ENCODE measurements around the gene TAF11L11. TPM values are rescaled to one million over a fixed set of nuclear protein-coding genes. Genes with fewer than 3 reads are reported as not detected.
"Not testable (repeated sequence)": the region's sequence is repeated elsewhere in the genome, so short reads cannot be mapped to it uniquely, and the experiment has no call there.

Gene TAF11L11
- total RNA-seq, 2 donors from 2014 or later = not detected

GRCh38 chr5:17614872-17615605 lies 11.1 kb downstream of the TAF11L11 start:
- DNase-seq (ENCODE audit: low spot score) (no peak), ATAC-seq (ENCODE audit: insufficient number of reproducible peaks, low FRiP score, low read depth) (no peak)
- Histone ChIP-seq H3K27ac (no peak overlapping the region), H3K9me3 (no peaks in the 10 kb centered on the region), H3K36me3 (no peaks in the 10 kb centered on the region), H3K4me1 (ENCODE audit: control insufficient read depth in 1 of 2, low read depth in 2 of 2) (no peaks in the 10 kb centered on the region), H3K27me3 (replicated peaks; ENCODE audit: insufficient read depth) (no peaks in the 10 kb centered on the region), H3K4me3 (no peak overlapping the region)
- TF ChIP-seq, protein P1, sequence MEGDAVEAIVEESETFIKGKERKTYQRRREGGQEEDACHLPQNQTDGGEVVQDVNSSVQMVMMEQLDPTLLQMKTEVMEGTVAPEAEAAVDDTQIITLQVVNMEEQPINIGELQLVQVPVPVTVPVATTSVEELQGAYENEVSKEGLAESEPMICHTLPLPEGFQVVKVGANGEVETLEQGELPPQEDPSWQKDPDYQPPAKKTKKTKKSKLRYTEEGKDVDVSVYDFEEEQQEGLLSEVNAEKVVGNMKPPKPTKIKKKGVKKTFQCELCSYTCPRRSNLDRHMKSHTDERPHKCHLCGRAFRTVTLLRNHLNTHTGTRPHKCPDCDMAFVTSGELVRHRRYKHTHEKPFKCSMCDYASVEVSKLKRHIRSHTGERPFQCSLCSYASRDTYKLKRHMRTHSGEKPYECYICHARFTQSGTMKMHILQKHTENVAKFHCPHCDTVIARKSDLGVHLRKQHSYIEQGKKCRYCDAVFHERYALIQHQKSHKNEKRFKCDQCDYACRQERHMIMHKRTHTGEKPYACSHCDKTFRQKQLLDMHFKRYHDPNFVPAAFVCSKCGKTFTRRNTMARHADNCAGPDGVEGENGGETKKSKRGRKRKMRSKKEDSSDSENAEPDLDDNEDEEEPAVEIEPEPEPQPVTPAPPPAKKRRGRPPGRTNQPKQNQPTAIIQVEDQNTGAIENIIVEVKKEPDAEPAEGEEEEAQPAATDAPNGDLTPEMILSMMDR (IDR thresholded peaks at IDR 0.05) = no peak

GRCh38 chr5:17619354-17619753 lies 15.4 kb downstream of the TAF11L11 start:
- Histone ChIP-seq H3K9me3 (no peaks in the 10 kb centered on the region), H3K4me3 (no peak overlapping the region), H3K4me1 (ENCODE audit: control insufficient read depth in 1 of 2, low read depth in 2 of 2) (no peaks in the 10 kb centered on the region), H3K27me3 (replicated peaks; ENCODE audit: insufficient read depth) (no peaks in the 10 kb centered on the region), H3K27ac (no peak overlapping the region), H3K36me3 (no peaks in the 10 kb centered on the region)
- no peak for DNase-seq (ENCODE audit: low spot score)
- TF ChIP-seq, protein P1 (IDR thresholded peaks at IDR 0.05) = no peak
- ATAC-seq (ENCODE audit: insufficient number of reproducible peaks, low FRiP score, low read depth) = no peak

GRCh38 chr5:17620627-17621026 lies 16.6 kb downstream of the TAF11L11 start:
- Histone ChIP-seq H3K27ac (no peak overlapping the region), H3K4me1 (ENCODE audit: control insufficient read depth in 1 of 2, low read depth in 2 of 2) (no peaks in the 10 kb centered on the region), H3K4me3 (no peak overlapping the region), H3K36me3 (no peaks in the 10 kb centered on the region), H3K9me3 (no peaks in the 10 kb centered on the region), H3K27me3 (replicated peaks; ENCODE audit: insufficient read depth) (no peaks in the 10 kb centered on the region)
- no peak for ATAC-seq (ENCODE audit: insufficient number of reproducible peaks, low FRiP score, low read depth)
- no peak for DNase-seq (ENCODE audit: low spot score)
- TF ChIP-seq, protein P1 (IDR thresholded peaks at IDR 0.05) = no peak

GRCh38 chr5:17625686-17626085 lies 21.7 kb downstream of the TAF11L11 start:
- TF ChIP-seq, protein P1 (IDR thresholded peaks at IDR 0.05) = no peak
- Histone ChIP-seq H3K4me3 (no peak overlapping the region), H3K9me3 (no peaks in the 10 kb centered on the region), H3K27ac (no peak overlapping the region), H3K27me3 (replicated peaks; ENCODE audit: insufficient read depth) (no peaks in the 10 kb centered on the region), H3K36me3 (no peaks in the 10 kb centered on the region), H3K4me1 (ENCODE audit: control insufficient read depth in 1 of 2, low read depth in 2 of 2) (no peaks in the 10 kb centered on the region)
- ATAC-seq (ENCODE audit: insufficient number of reproducible peaks, low FRiP score, low read depth) (no peak), DNase-seq (ENCODE audit: low spot score) (no peak)

- not testable (repeated sequence) for DNase-seq (ENCODE audit: low spot score); H3K27me3 ChIP-seq (replicated peaks; ENCODE audit: insufficient read depth); H3K9me3 ChIP-seq; H3K4me1 ChIP-seq (ENCODE audit: control insufficient read depth in 1 of 2, low read depth in 2 of 2); H3K4me3 ChIP-seq; ATAC-seq (ENCODE audit: insufficient number of reproducible peaks, low FRiP score, low read depth); H3K27ac ChIP-seq; H3K36me3 ChIP-seq
Measured at GRCh38 chr5:17631788-17632187, 27.8 kb downstream of the TAF11L11 start, which contains the start of gene TAF11L13. Gene TAF11L13 (plus strand): TSS chr5:17632088.

- H3K27me3 ChIP-seq (replicated peaks; ENCODE audit: insufficient read depth) = no peaks in the 10 kb centered on the region
- ATAC-seq (ENCODE audit: insufficient number of reproducible peaks, low FRiP score, low read depth) = no peak
- TF ChIP-seq, protein P1 (IDR thresholded peaks at IDR 0.05) = no peak
- H3K4me1 ChIP-seq (ENCODE audit: control insufficient read depth in 1 of 2, low read depth in 2 of 2) = no peaks in the 10 kb centered on the region
- H3K4me3 ChIP-seq = no peak within 1 kb of the TSS
- H3K9me3 ChIP-seq = no peaks in the 10 kb centered on the region
- no peaks in the 10 kb centered on the region for H3K36me3 ChIP-seq
- no peak for DNase-seq (ENCODE audit: low spot score)
- H3K27ac ChIP-seq = no peak within 1 kb of the TSS
Measured at GRCh38 chr5:17634160-17634559, 30.2 kb downstream of the TAF11L11 start, which contains the start of gene TAF11L14. Gene TAF11L14 (plus strand): TSS chr5:17634460.

DNA sequence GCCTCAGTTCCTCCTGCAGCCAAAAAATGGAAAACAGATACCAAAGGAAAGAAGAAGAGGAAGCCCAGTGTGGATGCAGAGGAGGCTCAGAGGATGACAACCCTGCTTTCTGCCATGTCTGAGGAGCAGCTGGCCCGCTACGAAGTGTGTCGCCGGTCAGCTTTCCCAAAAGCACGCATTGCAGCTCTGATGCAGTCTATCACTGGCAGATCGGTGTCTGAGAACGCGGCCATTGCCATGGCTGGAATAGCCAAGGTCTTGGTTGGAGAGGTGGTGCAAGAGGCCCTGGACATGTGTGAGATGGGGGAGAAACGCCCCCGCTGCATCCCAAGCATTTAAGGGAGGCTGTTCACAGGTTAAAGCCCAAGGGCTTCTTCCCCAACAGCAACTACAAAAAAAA lies 45.2 kb downstream of the TAF11L11 start:
- not testable (repeated sequence) for H3K36me3 ChIP-seq; DNase-seq (ENCODE audit: low spot score); H3K9me3 ChIP-seq; H3K4me1 ChIP-seq (ENCODE audit: control insufficient read depth in 1 of 2, low read depth in 2 of 2); H3K27me3 ChIP-seq (replicated peaks; ENCODE audit: insufficient read depth); H3K4me3 ChIP-seq; H3K27ac ChIP-seq; ATAC-seq (ENCODE audit: insufficient number of reproducible peaks, low FRiP score, low read depth)

- not testable (repeated sequence) for H3K4me1 ChIP-seq (ENCODE audit: control insufficient read depth in 1 of 2, low read depth in 2 of 2); ATAC-seq (ENCODE audit: insufficient number of reproducible peaks, low FRiP score, low read depth); H3K27me3 ChIP-seq (replicated peaks; ENCODE audit: insufficient read depth); H3K36me3 ChIP-seq; H3K4me3 ChIP-seq; H3K9me3 ChIP-seq; H3K27ac ChIP-seq; DNase-seq (ENCODE audit: low spot score)
Measured at GRCh38 chr5:17655201-17655759, 51.3 kb downstream of the TAF11L11 start.
